Left lung (tissue), 10 donors: ENCODE data around the gene KAT2B. TPM values are rescaled to one million over a fixed set of nuclear protein-coding genes. Genes with fewer than 3 reads are reported as not detected.

Experiments
- ATAC-seq: fragments of 200-7000 bp; cut with Tn5 transposase; one replicate; pipeline ENCODE4 v1.9.1; 2020; ENCODE audit warnings: moderate library complexity
- DNase-seq, 4 donors: peaks; one replicate each; pipeline ENCODE4 v3.0.0-alpha.2; 2013 to 2020
- H3K27ac ChIP-seq, 2 donors: fragments of 200-600 bp; sonication (generic) in 1 of 2; one replicate each; pipeline versions ENCODE4 v1.5.0 to v1.8.0; 2020 to 2021
- H3K27me3 ChIP-seq, 2 donors: fragments of 200-600 bp; sonication (generic) in 1 of 2; one replicate each; pipeline versions ENCODE4 v1.5.0 to v1.8.0; 2020 to 2021
- H3K36me3 ChIP-seq, 2 donors: fragments of 200-600 bp; sonication (generic) in 1 of 2; one replicate each; pipeline versions ENCODE4 v1.5.0 to v1.8.0; 2020 to 2021
- H3K4me1 ChIP-seq, 2 donors: fragments of 200-600 bp; one replicate each; pipeline ENCODE4 v1.8.0; 2021
- H3K4me3 ChIP-seq, 2 donors: fragments of 200-600 bp; sonication (generic) in 1 of 2; one replicate each; pipeline versions ENCODE4 v1.5.0 to v1.8.0; 2020 to 2021; ENCODE audit warnings: mild to moderate bottlenecking in 1 of 2
- H3K9me3 ChIP-seq, 2 donors: fragments of 200-600 bp; sonication (generic) in 1 of 2; one replicate each; pipeline versions ENCODE4 v1.5.0 to v1.8.0; 2020 to 2021
- intact Hi-C, 2 donors: fragments of 100-400 bp; cut with DNase I; formaldehyde crosslinking; loops; one replicate each; pipeline versions ENCODE4 v1.11.2 to v1.14.2; 2022
- polyA plus RNA-seq, 6 donors: library from polyadenylated mRNA; unstranded; fragments of 120-200 nt; gene quantifications; one replicate each; pipeline ENCODE4 v1.2.1, GENCODE V29; 2013; ENCODE audit not compliant: insufficient read length in 6 of 6
- total RNA-seq, 2 donors: library from RNA; stranded (reverse); fragmentation: NEBNext Ultra II Directional; extraction: Animal tissue kit (Norgen Biotek cat#: 25700); gene quantifications; one replicate each; pipeline ENCODE4 v1.2.1, GENCODE V29; 2021
- TF ChIP-seq, protein P1 (sequence below), 2 donors: fragments of 200-600 bp; sonication (generic) in 1 of 2; IDR thresholded peaks; one replicate each; pipeline versions ENCODE4 v1.5.0 to v1.8.0; 2021; ENCODE audit warnings: antibody characterized with exemption in 2 of 2
- donor health status: DM: no; HTN: yes; CAD: no.
- donor health status: DM: no; HTN: no; CAD: no.

The KAT2B gene
- total and polyA plus RNA-seq, 8 donors: 26.1 to 48.0 (median 39.9) TPM

- H3K4me1 ChIP-seq: peaks cover 0 to 18% of the 10 kb centered on the region in 2 donors
- H3K9me3 ChIP-seq: no peaks in the 10 kb centered on the region
- ATAC-seq (peak; percentile 20), DNase-seq (peak in 1 of 4 donors; percentile 6)
- H3K27ac ChIP-seq: peak overlapping the region in 1 of 2 donors; percentile 95
- no peaks in the 10 kb centered on the region for H3K27me3 ChIP-seq
- TF ChIP-seq, protein P1, sequence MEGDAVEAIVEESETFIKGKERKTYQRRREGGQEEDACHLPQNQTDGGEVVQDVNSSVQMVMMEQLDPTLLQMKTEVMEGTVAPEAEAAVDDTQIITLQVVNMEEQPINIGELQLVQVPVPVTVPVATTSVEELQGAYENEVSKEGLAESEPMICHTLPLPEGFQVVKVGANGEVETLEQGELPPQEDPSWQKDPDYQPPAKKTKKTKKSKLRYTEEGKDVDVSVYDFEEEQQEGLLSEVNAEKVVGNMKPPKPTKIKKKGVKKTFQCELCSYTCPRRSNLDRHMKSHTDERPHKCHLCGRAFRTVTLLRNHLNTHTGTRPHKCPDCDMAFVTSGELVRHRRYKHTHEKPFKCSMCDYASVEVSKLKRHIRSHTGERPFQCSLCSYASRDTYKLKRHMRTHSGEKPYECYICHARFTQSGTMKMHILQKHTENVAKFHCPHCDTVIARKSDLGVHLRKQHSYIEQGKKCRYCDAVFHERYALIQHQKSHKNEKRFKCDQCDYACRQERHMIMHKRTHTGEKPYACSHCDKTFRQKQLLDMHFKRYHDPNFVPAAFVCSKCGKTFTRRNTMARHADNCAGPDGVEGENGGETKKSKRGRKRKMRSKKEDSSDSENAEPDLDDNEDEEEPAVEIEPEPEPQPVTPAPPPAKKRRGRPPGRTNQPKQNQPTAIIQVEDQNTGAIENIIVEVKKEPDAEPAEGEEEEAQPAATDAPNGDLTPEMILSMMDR (IDR thresholded peaks at IDR 0.05): no peak
- intact Hi-C loops: loop anchor here in 1 of 2 donors (10.0 kb wide), 1 partner anchor 71 kb away; no protein-coding TSS in a partner anchor
- no peaks in the 10 kb centered on the region for H3K36me3 ChIP-seq
- peak overlapping the region; percentile 76 for H3K4me3 ChIP-seq
These were observed 145.1 kb downstream of the KAT2B start for GRCh38 chr3:20185331-20185678.

GRCh38 chr3:20185679-20186599, 145.7 kb downstream of the KAT2B start, which contains the start of gene SGO1:
Gene SGO1, minus strand, starts transcription at chr3:20186206. Its CDS starts 2,179 bp downstream, at chr3:20184027.
- intact Hi-C loops: loop anchor here in 1 of 2 donors (10.0 kb wide), 1 partner anchor 71 kb away; no protein-coding TSS in a partner anchor
- ATAC-seq: peak; percentile 100
- TF ChIP-seq, protein P1 (IDR thresholded peaks at IDR 0.05): no peak

GRCh38 chr3:20186600-20187004, 146.4 kb downstream of the KAT2B start:
- H3K4me1 ChIP-seq: peaks cover 0 to 18% of the 10 kb centered on the region in 2 donors
- H3K36me3 ChIP-seq: no peaks in the 10 kb centered on the region
- intact Hi-C loops: loop anchor here in 1 of 2 donors (10.0 kb wide), 1 partner anchor 72 kb away; no protein-coding TSS in a partner anchor
- DNase-seq: peak in 1 of 4 donors; percentile 16
- peak; percentile 12 for ATAC-seq
- TF ChIP-seq, protein P1 (IDR thresholded peaks at IDR 0.05): no peak
- H3K27ac ChIP-seq: peak overlapping the region; percentile 91 to 95
- no peaks in the 10 kb centered on the region for H3K9me3 ChIP-seq
- H3K4me3 ChIP-seq: peak overlapping the region; percentile 76
- H3K27me3 ChIP-seq: no peaks in the 10 kb centered on the region

More at GRCh38 chr3:20185679-20186599, 145.7 kb downstream of the KAT2B start, which contains the start of gene SGO1:
- Histone ChIP-seq H3K4me3 (peak within 1 kb of the TSS; percentile 76), H3K4me1 (peaks cover 0 to 18% of the 10 kb centered on the region in 2 donors), H3K9me3 (no peaks in the 10 kb centered on the region), H3K36me3 (no peaks in the 10 kb centered on the region), H3K27me3 (no peaks in the 10 kb centered on the region), H3K27ac (peak within 1 kb of the TSS; percentile 91 to 95)
- DNase-seq: peak; percentile 98 to 100 (median 99)

DNA sequence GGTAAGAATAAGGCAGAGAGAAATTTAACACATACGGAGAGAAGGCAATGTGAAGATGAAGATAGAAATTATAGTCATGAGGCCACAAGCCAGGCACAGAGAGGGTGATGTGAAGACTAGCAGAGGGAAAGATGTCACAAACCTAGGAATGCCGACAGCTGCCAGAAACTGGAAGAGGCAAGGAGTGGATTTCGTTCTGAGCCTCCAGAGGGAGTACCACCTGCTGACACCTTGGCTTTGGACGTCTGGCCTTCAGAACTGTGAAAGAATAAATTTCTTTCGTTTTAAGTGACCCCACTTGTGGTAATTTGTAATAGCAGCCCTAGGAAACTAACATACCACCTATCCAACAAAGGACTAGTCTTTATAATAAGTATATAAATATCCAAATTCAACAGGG, 150.7 kb downstream of the KAT2B start:
- TF ChIP-seq, protein P1 (IDR thresholded peaks at IDR 0.05): no peak
- Histone ChIP-seq H3K4me1 (peaks cover 0 to 9% of the 10 kb centered on the region in 2 donors), H3K9me3 (no peaks in the 10 kb centered on the region), H3K27me3 (no peaks in the 10 kb centered on the region), H3K4me3 (no peak overlapping the region), H3K36me3 (no peaks in the 10 kb centered on the region), H3K27ac (no peak overlapping the region)
- ATAC-seq (no peak), DNase-seq (no peak)
- intact Hi-C loops: no loop called here
